ENCODE data around the gene RIN1. TPM values are rescaled to one million over a fixed set of nuclear protein-coding genes. Genes with fewer than 3 reads are reported as not detected.

RIN1 gene
- polyA plus RNA-seq, 1 donor (not counting 4 experiments of a cell fraction or from before 2014, with no cell fraction given) = 10.6 TPM

DNA sequence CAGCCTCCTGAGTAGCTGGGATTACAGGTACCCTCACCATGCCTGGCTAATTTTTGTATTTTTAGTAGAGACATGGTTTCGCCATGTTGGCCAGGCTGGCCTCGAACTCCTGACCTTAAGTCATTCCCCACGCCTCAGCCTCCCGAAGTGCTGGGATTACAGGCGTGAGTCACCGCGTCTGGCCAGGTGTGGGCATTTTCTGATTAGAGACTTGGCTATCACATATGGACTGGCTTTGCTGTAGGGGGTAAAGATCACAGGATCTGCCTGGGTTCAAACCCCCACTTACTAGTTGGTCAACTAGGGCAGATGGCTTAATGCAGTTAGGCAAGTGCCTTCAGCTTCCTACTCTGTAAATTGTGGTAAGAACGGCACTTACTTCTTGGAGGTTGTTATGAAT lies 25.9 kb downstream of the RIN1 start:
- FAIRE-seq = no peak
- Histone ChIP-seq H3K27me3 (ENCODE audit: control insufficient read depth, extremely low read depth, insufficient read depth, low read length) (peaks cover 4% of the 10 kb centered on the region), H3K9me3 (ENCODE audit: control insufficient read depth, low read depth, low read length) (no peaks in the 10 kb centered on the region)

DNA sequence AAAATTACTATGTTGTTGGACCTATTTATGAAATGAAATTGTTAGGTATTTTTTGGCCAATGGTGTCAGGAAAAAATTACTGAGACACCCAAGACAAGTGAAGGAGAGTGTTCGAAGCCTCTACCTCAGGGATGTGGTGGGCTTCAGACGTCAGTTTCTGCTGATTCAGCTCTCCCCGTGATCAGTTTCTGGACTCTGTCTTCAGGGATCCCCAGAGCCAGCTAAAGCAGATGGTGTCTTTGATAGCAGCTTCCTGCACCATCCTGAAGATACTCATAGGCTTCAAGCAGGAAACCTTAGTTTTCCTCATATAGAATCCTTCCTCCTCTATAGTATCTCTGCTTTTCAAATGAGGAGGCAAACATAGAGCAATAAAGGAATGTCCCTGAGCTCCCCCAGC lies 26.8 kb downstream of the RIN1 start:
- H3K9ac ChIP-seq (ENCODE audit: control insufficient read depth, extremely low read depth, insufficient read depth, low read length) = no peak overlapping the region
- FAIRE-seq = no peak
- H3K4me1 ChIP-seq (ENCODE audit: control insufficient read depth, extremely low read depth, insufficient read depth, low read length) = peaks cover 2% of the 10 kb centered on the region
- peaks cover 4% of the 10 kb centered on the region for H3K27me3 ChIP-seq (ENCODE audit: control insufficient read depth, extremely low read depth, insufficient read depth, low read length)
- no peak overlapping the region for H3K4me3 ChIP-seq (ENCODE audit: control insufficient read depth in 2 of 3, extremely low read depth in 1 of 3, insufficient read depth in 2 of 3, low read depth in 1 of 3, low read length in 3 of 3)
- no peak overlapping the region for H2AFZ ChIP-seq (ENCODE audit: control insufficient read depth, low read length)
- no peaks in the 10 kb centered on the region for H3K79me2 ChIP-seq (ENCODE audit: control insufficient read depth, insufficient read depth, low read length)
- dilution Hi-C loops (cut with MboI; ENCODE audit: extremely low pct_ligation_motif_present, low sequenced_read_pairs) = no loop called here
- no peaks in the 10 kb centered on the region for H3K36me3 ChIP-seq (ENCODE audit: control insufficient read depth in 2 of 2, extremely low read depth in 1 of 2, insufficient read depth in 2 of 2, low read length in 2 of 2)
- no peak for TF ChIP-seq EZH2 (IDR thresholded peaks at IDR 0.05; ENCODE audit: low read length)
- no peak for TF ChIP-seq CTCF (optimal IDR thresholded peaks at IDR 0.05 in 1 of 3, IDR thresholded peaks at IDR 0.05 in 1 of 3, conservative IDR thresholded peaks at IDR 0.05 in 1 of 3; ENCODE audit: extremely low read depth in 1 of 3, insufficient read depth in 2 of 3, low read length in 3 of 3)
- no peak overlapping the region for H3K27ac ChIP-seq (ENCODE audit: control insufficient read depth, insufficient read depth, low read length)
- no peak overlapping the region for H3K4me2 ChIP-seq (ENCODE audit: control insufficient read depth, extremely low read depth, insufficient read depth, low read depth, low read length)
- no peaks in the 10 kb centered on the region for H3K9me1 ChIP-seq (ENCODE audit: control insufficient read depth, extremely low read depth, insufficient read depth, low read length)
- H3K9me3 ChIP-seq (ENCODE audit: control insufficient read depth, low read depth, low read length) = no peaks in the 10 kb centered on the region
- no peak for DNase-seq (ENCODE audit: low read depth, low spot score)
- H4K20me1 ChIP-seq (ENCODE audit: control insufficient read depth, extremely low read depth, insufficient read depth, low read length) = no peaks in the 10 kb centered on the region

More for the DNA sequence above, 25.9 kb downstream of the RIN1 start:
- DNase-seq (ENCODE audit: low read depth, low spot score) = no peak
- no peak overlapping the region for H3K4me2 ChIP-seq (ENCODE audit: control insufficient read depth, extremely low read depth, insufficient read depth, low read depth, low read length)
- H2AFZ ChIP-seq (ENCODE audit: control insufficient read depth, low read length) = no peak overlapping the region
- H3K36me3 ChIP-seq (ENCODE audit: control insufficient read depth in 2 of 2, extremely low read depth in 1 of 2, insufficient read depth in 2 of 2, low read length in 2 of 2) = no peaks in the 10 kb centered on the region
- H3K27ac ChIP-seq (ENCODE audit: control insufficient read depth, insufficient read depth, low read length) = no peak overlapping the region
- H3K4me3 ChIP-seq (ENCODE audit: control insufficient read depth in 2 of 3, extremely low read depth in 1 of 3, insufficient read depth in 2 of 3, low read depth in 1 of 3, low read length in 3 of 3) = no peak overlapping the region
- H4K20me1 ChIP-seq (ENCODE audit: control insufficient read depth, extremely low read depth, insufficient read depth, low read length) = no peaks in the 10 kb centered on the region
- dilution Hi-C loops (cut with MboI; ENCODE audit: extremely low pct_ligation_motif_present, low sequenced_read_pairs) = no loop called here
- TF ChIP-seq CTCF (optimal IDR thresholded peaks at IDR 0.05 in 1 of 3, IDR thresholded peaks at IDR 0.05 in 1 of 3, conservative IDR thresholded peaks at IDR 0.05 in 1 of 3; ENCODE audit: extremely low read depth in 1 of 3, insufficient read depth in 2 of 3, low read length in 3 of 3) (no peak), EZH2 (IDR thresholded peaks at IDR 0.05; ENCODE audit: low read length) (no peak)
- H3K9me1 ChIP-seq (ENCODE audit: control insufficient read depth, extremely low read depth, insufficient read depth, low read length) = no peaks in the 10 kb centered on the region
- no peak overlapping the region for H3K9ac ChIP-seq (ENCODE audit: control insufficient read depth, extremely low read depth, insufficient read depth, low read length)
- no peaks in the 10 kb centered on the region for H3K79me2 ChIP-seq (ENCODE audit: control insufficient read depth, insufficient read depth, low read length)
- H3K4me1 ChIP-seq (ENCODE audit: control insufficient read depth, extremely low read depth, insufficient read depth, low read length) = peaks cover 2% of the 10 kb centered on the region

Data from keratinocyte (primary cell).